Stimulated activated naive CD8-positive, alpha-beta T cell treated with anti-CD3 and anti-CD28 coated beads, Interleukin-15, Interleukin-2, amounts not matched to agents 100 ng/mL and 50 ng/mL, for 24 hours (primary cell): ENCODE data around the gene RHBDD3.

ENCODE experiments used
- H3K27ac Mint-ChIP-seq: one replicate; pipeline ENCODE4 v1.8.0; 2021; ENCODE audit warnings: mild to moderate bottlenecking, mixed read lengths
- H3K27me3 Mint-ChIP-seq: one replicate; pipeline ENCODE4 v1.8.0; 2021; ENCODE audit warnings: mixed read lengths
- H3K36me3 Mint-ChIP-seq: one replicate; pipeline ENCODE4 v1.8.0; 2021; ENCODE audit warnings: low read depth, mixed read lengths
- H3K4me1 Mint-ChIP-seq: one replicate; pipeline ENCODE4 v1.8.0; 2021; ENCODE audit warnings: low read depth, mixed read lengths
- H3K4me3 Mint-ChIP-seq: one replicate; pipeline ENCODE4 v1.8.0; 2021; ENCODE audit warnings: mild to moderate bottlenecking, mixed read lengths
- H3K9me3 Mint-ChIP-seq: one replicate; pipeline ENCODE4 v1.8.0; 2021; ENCODE audit warnings: mixed read lengths

The RHBDD3 gene

DNA sequence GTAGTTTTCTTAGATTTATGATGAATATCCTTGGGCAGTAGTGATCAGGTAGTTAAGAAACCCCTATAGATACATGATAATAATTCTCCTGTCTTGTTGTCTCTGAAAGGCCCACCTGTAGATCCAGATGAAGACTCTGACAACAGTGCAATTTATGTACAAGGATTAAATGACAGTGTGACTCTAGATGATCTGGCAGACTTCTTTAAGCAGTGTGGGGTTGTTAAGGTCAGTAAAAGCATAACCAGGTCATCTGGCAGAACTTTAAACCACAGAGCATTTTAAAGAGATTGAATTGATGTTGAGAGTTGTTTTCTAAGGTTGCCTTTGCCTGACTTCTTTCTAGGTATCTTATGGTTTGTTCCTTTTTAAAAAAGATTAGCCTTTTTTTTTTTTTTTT lies 24.6 kb upstream of the RHBDD3 start:
- peaks cover 89% of the 10 kb centered on the region for H3K36me3 Mint-ChIP-seq
- H3K9me3 Mint-ChIP-seq, result no peaks in the 10 kb centered on the region
- no peak overlapping the region for H3K4me3 Mint-ChIP-seq
- no peaks in the 10 kb centered on the region for H3K4me1 Mint-ChIP-seq
- no peaks in the 10 kb centered on the region for H3K27me3 Mint-ChIP-seq
- H3K27ac Mint-ChIP-seq, result no peak overlapping the region

DNA sequence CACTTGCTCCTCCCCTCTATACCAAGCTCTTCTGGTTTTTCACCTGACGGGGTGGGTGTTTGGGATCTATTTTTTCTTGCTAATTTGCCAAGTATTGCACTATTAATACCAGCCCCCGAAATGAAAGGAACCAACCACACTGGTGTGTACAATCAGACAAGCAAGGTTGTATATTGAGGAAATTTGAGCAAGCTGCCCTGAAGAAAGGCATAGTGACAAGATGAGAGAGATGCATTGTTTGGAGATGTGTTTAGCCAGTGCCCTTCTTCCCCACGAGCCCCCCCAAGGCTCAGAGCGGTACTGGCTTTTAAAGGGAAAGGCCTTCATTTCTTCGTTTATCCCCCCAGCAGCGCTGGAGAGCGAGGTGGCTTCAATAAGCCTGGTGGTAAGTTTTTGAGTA lies 23.4 kb upstream of the RHBDD3 start:
- H3K9me3 Mint-ChIP-seq, result no peaks in the 10 kb centered on the region

DNA sequence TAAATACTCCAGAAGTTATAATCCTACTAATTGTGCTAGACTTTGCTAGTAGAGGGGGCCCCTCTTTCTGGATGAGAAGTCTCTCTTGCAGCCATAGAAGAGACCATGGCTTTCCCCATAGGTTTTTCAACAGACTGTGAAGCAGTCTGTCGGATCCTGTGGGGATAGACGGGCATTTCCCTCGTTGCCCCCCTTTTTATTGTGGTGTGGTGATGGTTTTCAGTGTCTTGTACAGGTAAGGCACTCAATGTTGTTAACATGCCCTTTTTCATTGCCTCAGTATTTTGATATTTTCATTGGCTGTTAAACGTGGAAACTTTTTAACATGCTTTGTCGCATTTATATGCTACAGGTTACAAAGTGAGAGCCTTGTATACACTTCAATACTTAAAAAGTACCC lies 22.3 kb upstream of the RHBDD3 start:
- Mint-ChIP-seq H3K4me1 (no peaks in the 10 kb centered on the region), H3K4me3 (no peak overlapping the region), H3K9me3 (no peaks in the 10 kb centered on the region), H3K27me3 (no peaks in the 10 kb centered on the region), H3K36me3 (peaks cover 85% of the 10 kb centered on the region), H3K27ac (no peak overlapping the region)

More for the DNA sequence above, 23.4 kb upstream of the RHBDD3 start:
- no peaks in the 10 kb centered on the region for H3K4me1 Mint-ChIP-seq
- H3K27ac Mint-ChIP-seq, result no peak overlapping the region
- H3K4me3 Mint-ChIP-seq, result no peak overlapping the region
- H3K36me3 Mint-ChIP-seq, result peaks cover 89% of the 10 kb centered on the region
- no peaks in the 10 kb centered on the region for H3K27me3 Mint-ChIP-seq

DNA sequence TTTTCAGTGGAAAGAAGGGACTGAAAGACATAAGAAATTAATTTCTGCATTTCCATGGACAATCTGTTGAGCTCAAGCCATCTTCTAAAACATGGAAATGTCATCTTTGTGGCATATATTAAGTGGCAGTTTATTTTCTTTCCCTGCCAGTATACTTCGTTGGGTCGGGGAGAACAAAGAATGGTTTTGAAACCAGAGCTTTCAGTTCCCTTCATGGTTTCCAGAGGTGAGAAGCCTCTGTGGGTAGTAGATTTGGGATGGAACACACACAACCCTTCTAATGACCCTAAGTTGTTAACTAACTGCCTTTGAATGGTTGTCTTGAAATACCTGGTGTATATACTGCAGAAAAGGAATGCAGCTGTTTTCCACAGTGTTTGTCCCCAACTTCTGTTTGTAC lies 21.1 kb upstream of the RHBDD3 start:
- H3K27ac Mint-ChIP-seq, result no peak overlapping the region
- no peak overlapping the region for H3K4me3 Mint-ChIP-seq
- H3K27me3 Mint-ChIP-seq, result no peaks in the 10 kb centered on the region
- peaks cover 85% of the 10 kb centered on the region for H3K36me3 Mint-ChIP-seq
- H3K4me1 Mint-ChIP-seq, result peaks cover 3% of the 10 kb centered on the region
- no peaks in the 10 kb centered on the region for H3K9me3 Mint-ChIP-seq

DNA sequence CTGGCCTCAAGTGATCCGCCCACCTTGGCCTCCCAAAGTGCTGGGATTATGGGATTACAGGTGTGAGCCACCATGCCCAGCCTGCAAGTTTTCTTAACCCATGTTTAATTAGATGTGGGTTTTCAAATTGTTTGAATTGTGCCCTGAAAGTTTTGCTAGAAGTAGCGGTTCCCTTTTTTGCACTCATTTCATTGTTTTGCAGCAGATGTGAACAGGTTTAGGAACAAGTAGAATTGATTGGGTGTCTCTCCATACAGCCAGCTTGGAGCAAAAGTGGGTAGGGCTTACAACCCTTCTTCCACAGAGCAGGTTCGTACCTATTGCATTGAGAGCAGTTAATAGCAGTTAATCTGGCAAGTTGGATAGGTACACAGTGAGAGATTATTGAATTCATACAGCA lies 16.4 kb upstream of the RHBDD3 start:
- Mint-ChIP-seq H3K4me3 (no peak overlapping the region), H3K36me3 (peaks cover 87% of the 10 kb centered on the region), H3K27me3 (no peaks in the 10 kb centered on the region), H3K9me3 (no peaks in the 10 kb centered on the region), H3K27ac (no peak overlapping the region), H3K4me1 (peaks cover 3% of the 10 kb centered on the region)

DNA sequence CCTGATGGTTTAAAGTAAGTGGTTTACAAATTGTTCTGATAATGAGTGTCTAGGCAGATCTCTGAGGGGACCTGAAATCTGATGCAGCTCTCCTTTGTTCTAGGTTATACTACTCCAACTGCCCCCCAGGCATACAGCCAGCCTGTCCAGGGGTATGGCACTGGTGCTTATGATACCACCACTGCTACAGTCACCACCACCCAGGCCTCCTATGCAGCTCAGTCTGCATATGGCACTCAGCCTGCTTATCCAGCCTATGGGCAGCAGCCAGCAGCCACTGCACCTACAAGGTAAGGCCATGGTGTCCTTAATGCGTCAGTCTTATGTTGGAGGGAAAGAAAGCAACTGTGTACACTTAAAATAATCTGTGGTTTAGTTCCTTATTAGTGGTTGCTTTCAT lies 10.1 kb upstream of the RHBDD3 start:
- Mint-ChIP-seq H3K36me3 (peaks cover 94% of the 10 kb centered on the region), H3K27me3 (no peaks in the 10 kb centered on the region), H3K4me3 (no peak overlapping the region), H3K9me3 (no peaks in the 10 kb centered on the region), H3K4me1 (peaks cover 54% of the 10 kb centered on the region), H3K27ac (peak overlapping the region; percentile 10)

DNA sequence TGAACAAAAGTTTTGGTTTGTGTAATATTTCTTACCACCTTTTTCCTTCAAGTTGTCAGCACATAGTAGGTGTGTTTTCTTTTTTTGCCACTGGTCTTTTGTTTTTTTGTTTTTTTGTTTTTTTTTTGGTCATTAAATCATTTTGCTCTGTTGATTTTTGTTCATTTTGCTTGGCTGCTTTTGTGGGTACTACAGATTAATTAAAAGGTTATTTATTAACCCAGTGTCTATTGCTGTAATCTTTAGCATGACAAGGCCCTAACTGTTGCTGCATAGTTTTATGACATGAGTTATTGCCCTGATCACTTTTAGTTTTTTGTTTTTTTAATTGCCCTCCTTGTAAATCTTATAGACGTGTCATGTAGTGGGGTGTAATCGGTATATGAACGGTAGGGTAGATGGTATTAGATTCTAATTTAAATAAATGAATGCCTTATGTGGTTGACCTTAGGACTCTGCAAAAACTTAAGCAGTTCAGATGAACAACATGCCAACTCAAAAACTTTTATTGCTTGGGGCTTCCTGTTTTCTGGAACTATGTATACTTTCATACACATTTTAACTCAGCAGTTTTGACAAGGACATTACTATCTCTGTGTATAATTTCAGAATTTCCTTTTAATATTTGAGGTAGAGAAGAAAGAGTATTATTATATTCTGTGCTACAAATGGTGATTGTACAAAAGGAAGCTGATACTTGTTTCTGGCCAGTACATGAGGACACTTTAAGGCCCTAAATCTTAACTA lies 8.2 kb upstream of the RHBDD3 start:
- Mint-ChIP-seq H3K4me3 (no peak overlapping the region), H3K27ac (no peak overlapping the region), H3K36me3 (peaks cover 96% of the 10 kb centered on the region), H3K4me1 (peaks cover 74% of the 10 kb centered on the region), H3K9me3 (no peaks in the 10 kb centered on the region), H3K27me3 (no peaks in the 10 kb centered on the region)

DNA sequence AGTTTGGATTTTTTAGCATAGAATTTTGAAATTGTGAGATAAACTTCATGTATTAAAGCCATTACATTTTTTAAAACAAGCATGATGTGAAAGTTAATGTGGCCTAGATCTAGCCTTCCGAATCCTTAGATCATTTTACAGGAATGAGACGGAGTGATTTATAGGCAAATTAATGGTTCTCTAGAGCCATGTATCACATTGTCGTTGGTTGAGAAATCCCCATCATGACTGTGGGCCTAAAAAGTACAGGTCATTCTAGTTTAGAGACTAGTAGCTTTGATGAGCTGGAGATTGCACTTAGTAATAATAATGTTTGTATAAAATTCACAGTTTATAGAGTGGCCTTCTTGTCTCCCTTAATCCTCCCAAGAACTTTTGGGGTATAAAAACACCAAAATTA lies 7.4 kb upstream of the RHBDD3 start:
- Mint-ChIP-seq H3K4me1 (peaks cover 82% of the 10 kb centered on the region), H3K36me3 (peaks cover 97% of the 10 kb centered on the region), H3K27ac (no peak overlapping the region), H3K9me3 (no peaks in the 10 kb centered on the region), H3K27me3 (no peaks in the 10 kb centered on the region), H3K4me3 (no peak overlapping the region)

DNA sequence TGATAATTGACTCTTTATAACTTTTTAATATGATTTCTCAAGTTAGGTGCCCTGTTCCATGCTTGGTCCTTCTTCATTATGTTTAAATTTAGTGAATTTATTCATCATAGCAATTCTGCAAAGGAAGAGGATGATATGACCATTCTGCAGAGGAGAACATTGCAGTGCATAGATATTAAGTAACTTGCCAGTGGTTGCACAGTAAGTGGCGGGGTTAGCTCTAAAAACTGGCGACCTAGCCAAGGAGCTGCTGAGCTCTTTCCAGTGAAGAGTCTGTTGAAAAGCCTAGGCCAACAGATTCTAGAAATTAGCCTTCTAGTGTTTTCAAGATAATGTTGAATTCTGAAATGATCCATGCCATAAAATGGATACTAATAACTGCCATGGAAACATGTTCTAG lies 4.8 kb upstream of the RHBDD3 start:
- no peak overlapping the region for H3K4me3 Mint-ChIP-seq
- H3K27ac Mint-ChIP-seq, result no peak overlapping the region
- H3K27me3 Mint-ChIP-seq, result peaks cover 3% of the 10 kb centered on the region
- H3K9me3 Mint-ChIP-seq, result no peaks in the 10 kb centered on the region
- peaks cover 83% of the 10 kb centered on the region for H3K4me1 Mint-ChIP-seq
- peaks cover 93% of the 10 kb centered on the region for H3K36me3 Mint-ChIP-seq

DNA sequence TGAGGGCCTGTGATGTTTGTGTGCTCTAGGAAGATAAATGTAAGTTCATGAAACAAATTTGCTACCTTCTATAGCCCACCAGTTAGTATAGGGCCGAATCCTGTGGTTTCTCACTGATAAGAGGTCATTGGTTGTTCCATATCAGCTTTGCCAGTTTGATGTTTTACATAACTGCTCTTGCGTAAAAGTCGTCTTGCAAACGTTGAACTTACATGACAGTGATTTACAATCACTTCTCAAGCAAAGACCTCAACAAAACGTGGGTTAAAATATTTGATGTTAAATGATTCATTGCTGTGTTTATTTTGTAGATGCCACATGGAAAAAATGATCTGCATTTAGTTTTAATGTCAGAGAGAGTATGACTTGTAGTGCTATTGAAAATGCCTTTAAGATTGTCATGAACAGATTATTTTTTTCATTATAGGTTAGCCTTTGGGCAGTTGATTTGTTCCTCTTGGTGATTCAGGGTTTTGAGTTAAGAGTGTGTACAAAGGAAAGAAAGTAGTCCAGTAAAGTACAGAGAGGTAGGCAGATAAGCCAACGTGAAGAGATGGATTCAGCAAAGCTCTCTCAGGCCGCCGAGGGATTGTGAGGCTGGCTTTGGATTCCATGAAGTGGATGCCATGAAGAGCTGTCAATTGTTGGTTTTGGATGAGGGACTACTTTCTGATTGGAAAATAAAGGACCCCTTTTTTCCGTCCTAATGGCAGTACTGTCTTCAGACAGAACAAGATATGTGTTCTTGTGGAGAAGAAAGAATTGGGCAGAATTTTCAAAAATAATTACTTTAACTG lies 2.9 kb upstream of the RHBDD3 start:
- no peaks in the 10 kb centered on the region for H3K9me3 Mint-ChIP-seq
- peak overlapping the region; percentile 97 for H3K4me3 Mint-ChIP-seq
- H3K27ac Mint-ChIP-seq, result peak overlapping the region; percentile 90
- peaks cover 3% of the 10 kb centered on the region for H3K27me3 Mint-ChIP-seq
- H3K36me3 Mint-ChIP-seq, result peaks cover 89% of the 10 kb centered on the region
- H3K4me1 Mint-ChIP-seq, result peaks cover 79% of the 10 kb centered on the region

DNA sequence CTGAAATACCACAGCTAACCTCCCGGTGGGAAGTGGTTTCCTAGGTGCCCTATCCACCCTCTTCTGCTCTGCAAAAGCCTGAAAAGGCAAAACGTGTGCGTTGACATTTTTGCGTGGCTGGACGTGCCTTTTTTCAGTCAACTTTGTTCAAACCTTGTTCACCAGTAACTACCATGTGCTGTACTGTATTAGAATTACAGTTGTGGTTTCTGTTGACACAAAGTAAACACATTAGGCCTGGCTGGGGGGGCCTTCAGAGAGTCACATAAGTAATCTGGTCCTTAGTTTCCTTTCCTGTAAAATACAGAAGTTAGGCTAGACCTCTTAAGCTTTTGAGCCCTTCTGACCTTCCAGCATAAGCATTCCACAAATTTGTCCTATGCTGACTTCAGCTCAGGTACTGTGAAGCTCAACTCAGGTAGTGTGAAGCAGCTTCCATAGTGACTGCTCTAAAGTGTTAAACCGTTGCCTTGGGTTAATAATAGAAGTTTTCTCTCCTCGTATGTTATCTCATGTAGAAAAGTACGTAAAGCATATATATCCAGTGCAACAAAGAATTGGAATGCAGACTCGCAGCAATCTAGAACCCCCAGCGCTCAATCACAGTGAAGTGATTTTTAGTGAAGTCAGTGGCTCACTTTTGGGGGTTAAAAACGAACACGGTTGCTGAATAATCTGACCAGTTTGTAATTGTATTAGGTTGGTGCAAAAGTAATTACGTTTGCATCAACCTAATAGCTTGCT lies 2.1 kb upstream of the RHBDD3 start:
- H3K4me3 Mint-ChIP-seq, result peak overlapping the region; percentile 97
- H3K36me3 Mint-ChIP-seq, result peaks cover 81% of the 10 kb centered on the region
- peak overlapping the region; percentile 90 for H3K27ac Mint-ChIP-seq
- H3K27me3 Mint-ChIP-seq, result peaks cover 3% of the 10 kb centered on the region
- no peaks in the 10 kb centered on the region for H3K9me3 Mint-ChIP-seq
- peaks cover 71% of the 10 kb centered on the region for H3K4me1 Mint-ChIP-seq

DNA sequence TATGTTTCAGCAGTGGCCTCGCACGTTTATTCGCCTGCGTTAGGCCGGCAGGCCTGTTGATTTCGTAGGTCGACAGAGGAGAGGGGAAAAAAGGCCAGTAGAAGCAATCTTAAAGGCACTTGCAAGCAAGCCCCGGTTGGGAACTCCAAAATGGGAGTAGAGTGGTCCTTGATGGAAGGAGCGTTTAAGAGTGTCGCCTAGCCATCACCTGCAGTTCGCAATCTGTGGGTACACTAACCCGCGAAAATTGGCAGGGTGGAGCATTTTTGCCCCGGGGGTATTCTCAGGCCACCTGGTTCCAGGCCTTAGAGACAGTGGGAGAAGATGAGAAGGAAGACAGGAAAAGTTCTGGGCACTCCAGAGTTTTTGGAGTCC lies 1.4 kb upstream of the RHBDD3 start:
- Mint-ChIP-seq H3K27ac (peak overlapping the region; percentile 90), H3K4me3 (peak overlapping the region; percentile 97), H3K36me3 (peaks cover 75% of the 10 kb centered on the region), H3K4me1 (peaks cover 64% of the 10 kb centered on the region), H3K27me3 (peaks cover 3% of the 10 kb centered on the region), H3K9me3 (no peaks in the 10 kb centered on the region)

DNA sequence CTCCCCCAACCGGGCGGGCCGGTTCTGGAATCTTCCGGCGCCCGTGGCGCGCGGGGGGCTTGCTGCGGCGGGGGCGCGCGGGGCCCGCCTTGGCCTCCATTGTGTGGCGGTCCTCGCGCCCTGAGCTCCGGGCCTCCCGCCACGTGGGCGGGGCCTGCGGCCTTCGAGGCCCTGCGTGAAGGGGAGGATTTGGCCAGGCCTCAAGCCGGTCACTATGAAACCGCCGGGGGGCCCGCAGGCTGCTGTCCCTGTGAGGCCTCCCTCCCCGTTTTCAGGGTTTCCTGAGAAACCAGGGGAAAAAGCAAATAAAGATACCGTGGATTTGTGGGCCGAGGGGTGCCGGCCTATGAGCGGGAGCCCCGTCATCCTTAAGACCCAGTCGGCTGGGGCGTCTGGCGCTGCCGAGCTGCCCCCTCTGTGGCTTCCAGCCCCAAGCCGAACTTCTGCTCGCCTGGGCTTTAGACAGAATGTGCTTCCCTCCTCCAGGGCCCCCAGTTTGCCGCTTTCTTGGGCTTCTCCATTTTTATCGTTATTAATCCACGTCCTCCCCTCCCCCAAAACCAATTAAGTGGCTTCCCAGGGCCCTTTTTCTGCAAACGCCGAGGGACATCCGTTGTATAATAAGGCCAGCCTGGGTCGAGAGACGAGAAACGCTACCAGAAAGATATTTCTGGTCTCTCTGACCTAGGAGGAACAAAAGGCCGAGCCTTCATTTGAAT lies 889 bp upstream of the RHBDD3 start:
- Mint-ChIP-seq H3K36me3 (peaks cover 69% of the 10 kb centered on the region), H3K4me1 (peaks cover 59% of the 10 kb centered on the region), H3K4me3 (peak overlapping the region; percentile 97), H3K27ac (peak overlapping the region; percentile 100), H3K27me3 (peaks cover 3% of the 10 kb centered on the region), H3K9me3 (no peaks in the 10 kb centered on the region)

DNA sequence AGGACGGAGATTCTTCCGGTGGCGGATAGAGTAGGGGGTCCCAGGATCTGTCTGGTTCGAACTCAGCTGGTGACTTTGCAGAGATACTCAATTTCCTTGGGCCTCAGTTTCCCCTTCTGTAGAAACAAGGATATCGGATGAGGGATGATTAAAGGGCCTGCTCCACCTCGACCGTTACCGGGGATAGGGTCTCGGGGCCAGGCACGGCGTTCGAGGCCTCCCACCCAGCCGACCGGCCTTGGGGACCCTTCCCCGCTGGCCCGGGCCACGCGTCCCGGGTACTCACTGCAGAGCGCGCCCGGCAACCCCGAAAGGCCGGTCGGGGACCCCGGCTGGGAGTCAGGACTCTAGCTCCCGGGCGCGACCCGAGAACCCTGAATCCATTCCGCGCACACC lies 321 bp downstream of the RHBDD3 start:
- Mint-ChIP-seq H3K9me3 (no peaks in the 10 kb centered on the region), H3K4me3 (peak overlapping the region; percentile 97), H3K27me3 (peaks cover 3% of the 10 kb centered on the region), H3K36me3 (peaks cover 58% of the 10 kb centered on the region), H3K27ac (peak overlapping the region; percentile 100), H3K4me1 (peaks cover 47% of the 10 kb centered on the region)
